ENCODE measurements around the gene CEBPZOS.

The CEBPZOS gene

GRCh38 chr2:37196320-37197195 lies at the start of gene CEBPZOS:
Gene CEBPZOS (plus strand): TSS chr2:37196496. CDS start chr2:37199705, 3,209 bp downstream.
- DNase-seq: peak; percentile 85

- no peak for DNase-seq
These were observed 48.0 kb upstream of the CEBPZOS start for GRCh38 chr2:37148325-37148724.

- no peak for DNase-seq
These were observed 46.5 kb upstream of the CEBPZOS start for GRCh38 chr2:37149626-37150322.

GRCh38 chr2:37153224-37153623 lies 43.1 kb upstream of the CEBPZOS start:
- no peak for DNase-seq

- no peak for DNase-seq
These were observed 41.5 kb upstream of the CEBPZOS start for GRCh38 chr2:37154785-37155184.

- DNase-seq: peak; percentile 48
These were observed 40.0 kb upstream of the CEBPZOS start for GRCh38 chr2:37156071-37156856.

- peak; percentile 90 for DNase-seq
These were observed 39.2 kb upstream of the CEBPZOS start, which contains the start of gene EIF2AK2 for GRCh38 chr2:37156857-37157714. Gene EIF2AK2 (minus strand): TSS chr2:37156980. CDS start chr2:37147806, 9,174 bp downstream.

- DNase-seq: no peak
These were observed 31.5 kb upstream of the CEBPZOS start for GRCh38 chr2:37164757-37165156.

- no peak for DNase-seq
These were observed 28.6 kb upstream of the CEBPZOS start for GRCh38 chr2:37167636-37168180.

- peak; percentile 53 for DNase-seq
These were observed 27.9 kb upstream of the CEBPZOS start for GRCh38 chr2:37168217-37168981.

GRCh38 chr2:37171624-37171950 lies 24.7 kb upstream of the CEBPZOS start:
- no peak for DNase-seq

GRCh38 chr2:37173741-37174140 lies 22.6 kb upstream of the CEBPZOS start:
- DNase-seq: no peak

- peak; percentile 42 for DNase-seq
These were observed 16.2 kb upstream of the CEBPZOS start for GRCh38 chr2:37180006-37180639.

- no peak for DNase-seq
These were observed 15.7 kb upstream of the CEBPZOS start for GRCh38 chr2:37180640-37181039.

- no peak for DNase-seq
These were observed 14.3 kb upstream of the CEBPZOS start for GRCh38 chr2:37181726-37182684.

GRCh38 chr2:37188570-37188969 lies 7.7 kb upstream of the CEBPZOS start, which contains the start of gene SULT6B1:
Gene SULT6B1 (minus strand): TSS chr2:37188670. CDS start chr2:37188640, 30 bp downstream.
- DNase-seq: no peak

GRCh38 chr2:37189452-37190153 lies 6.7 kb upstream of the CEBPZOS start:
- DNase-seq: peak; percentile 86

GRCh38 chr2:37190290-37190689 lies 6.0 kb upstream of the CEBPZOS start:
- DNase-seq: no peak

GRCh38 chr2:37191253-37191652 lies 5.0 kb upstream of the CEBPZOS start:
- DNase-seq: no peak

All from inflammatory macrophage treated with lipopolysaccharide for 4 hours (primary cell).